OCI-M1 (cell line): Measurements from ENCODE around the gene DAAM1.

ENCODE experiments used
- DNase-seq: peaks from one replicate; lab custom pipeline; 2025; lab: John Stamatoyannopoulos, UW

DAAM1 gene

DNA sequence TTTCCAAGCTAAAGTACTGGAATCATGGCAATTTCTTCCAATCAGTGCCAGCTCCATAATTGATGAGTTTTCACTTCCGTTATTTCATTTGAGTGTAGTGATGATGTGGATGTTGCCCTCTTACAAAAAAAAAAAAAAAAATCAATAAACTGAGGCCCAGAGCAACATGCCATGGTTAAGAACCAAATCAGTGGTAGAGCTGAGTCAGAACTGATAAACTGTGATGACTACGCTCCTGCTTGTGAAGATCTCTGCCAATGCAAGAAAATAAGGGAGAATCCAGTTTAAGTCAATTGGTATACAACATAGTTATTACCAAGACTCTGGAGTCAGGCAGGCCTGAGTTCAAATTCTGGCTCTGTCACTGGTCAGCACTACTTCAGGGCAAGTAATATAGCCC lies 174.0 kb downstream of the DAAM1 start:
- DNase-seq, result no peak

DNA sequence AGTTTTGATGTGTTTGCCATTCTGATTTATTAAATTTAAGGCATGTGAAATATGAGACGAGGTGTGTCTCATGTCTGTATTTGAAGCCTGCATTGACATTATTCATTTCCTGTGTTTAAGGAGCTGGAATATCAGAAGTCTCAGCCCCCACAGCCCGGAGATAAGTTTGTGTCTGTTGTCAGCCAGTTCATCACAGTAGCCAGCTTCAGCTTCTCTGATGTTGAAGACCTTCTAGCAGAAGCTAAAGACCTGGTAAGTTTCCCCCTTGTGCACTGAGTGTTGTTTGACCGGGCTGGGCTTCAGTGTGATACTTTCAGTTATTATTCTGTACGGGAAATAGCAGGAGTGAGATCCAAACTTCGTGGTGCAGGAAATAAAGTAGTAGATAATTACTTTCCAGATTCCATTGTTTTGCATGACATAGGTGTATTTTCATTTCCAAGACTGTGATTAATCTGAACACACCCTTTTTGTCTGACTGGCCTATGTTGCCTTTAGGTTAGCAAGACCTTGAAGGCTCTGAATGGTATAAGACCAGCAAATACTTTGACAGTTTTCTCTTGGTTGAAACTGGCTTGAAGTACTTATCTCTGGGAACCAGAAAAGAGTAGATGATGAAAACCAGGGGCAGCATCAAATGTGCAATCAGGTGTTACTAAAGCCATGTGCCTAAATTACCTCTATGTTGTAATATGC lies 175.2 kb downstream of the DAAM1 start:
- no peak for DNase-seq

DNA sequence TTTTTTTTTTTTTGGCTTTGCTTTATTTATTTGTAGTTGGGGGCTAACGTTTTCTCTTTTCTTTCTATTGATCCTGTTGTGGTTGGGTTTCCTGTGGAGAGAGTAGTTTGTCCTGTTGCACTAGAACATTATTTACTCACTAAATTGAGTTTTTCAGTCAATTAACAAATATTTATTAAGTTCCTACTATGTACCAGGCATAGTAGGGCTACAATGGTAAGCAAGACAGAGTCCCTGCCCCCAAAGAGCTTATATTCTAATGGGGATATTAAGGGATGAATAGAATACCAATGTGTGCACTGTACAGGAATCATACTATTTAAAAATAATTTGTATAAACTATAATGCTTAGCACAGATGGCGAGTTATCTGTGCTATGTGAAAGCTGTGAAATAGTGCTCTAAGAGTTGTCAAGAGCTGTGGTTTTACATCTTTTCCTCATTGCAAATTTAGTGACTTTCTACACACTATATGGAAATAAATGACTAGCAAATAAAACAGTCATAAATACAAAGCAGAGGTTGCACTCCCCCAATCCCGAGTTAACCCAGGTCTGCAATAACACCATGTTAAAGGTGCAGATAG lies 181.8 kb downstream of the DAAM1 start:
- no peak for DNase-seq

DNA sequence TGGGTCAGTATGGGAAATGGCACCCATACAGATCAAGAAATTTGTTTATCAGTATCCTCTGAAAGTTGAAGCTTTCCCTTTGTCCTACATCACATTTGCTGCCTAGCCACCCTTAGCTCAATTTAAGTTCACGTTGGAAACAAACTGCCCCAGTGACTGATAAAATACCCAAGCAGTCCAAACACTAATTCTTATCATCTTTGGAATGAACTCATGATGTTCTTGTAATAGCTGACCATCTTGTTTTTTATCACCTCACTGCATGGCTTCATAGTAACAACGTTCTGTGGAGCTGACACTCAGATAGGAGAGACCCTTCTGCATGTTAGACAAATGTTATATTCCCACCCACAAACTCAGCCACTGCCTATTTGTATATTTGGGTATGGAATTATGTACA lies 183.3 kb downstream of the DAAM1 start:
- DNase-seq, result peak; percentile 10

DNA sequence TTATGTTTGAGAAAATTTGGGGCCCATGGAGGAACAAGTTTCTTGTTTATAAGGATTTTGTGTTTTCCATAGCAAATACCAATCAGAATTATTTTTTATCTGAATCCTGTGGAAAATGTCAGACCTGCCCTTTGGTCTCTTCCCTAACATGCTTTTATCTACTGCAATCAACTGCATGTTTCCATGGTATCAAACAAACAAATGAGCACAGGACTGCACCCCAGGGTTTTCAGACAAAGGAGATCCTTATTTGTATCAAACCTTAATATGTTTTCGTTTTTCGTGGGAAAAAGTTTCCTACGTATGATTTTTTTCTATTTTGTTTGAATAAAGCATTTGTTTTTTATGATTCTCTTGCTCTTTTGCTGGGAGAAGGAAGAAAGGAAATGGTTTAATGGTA lies 185.6 kb downstream of the DAAM1 start:
- DNase-seq, result no peak

DNA sequence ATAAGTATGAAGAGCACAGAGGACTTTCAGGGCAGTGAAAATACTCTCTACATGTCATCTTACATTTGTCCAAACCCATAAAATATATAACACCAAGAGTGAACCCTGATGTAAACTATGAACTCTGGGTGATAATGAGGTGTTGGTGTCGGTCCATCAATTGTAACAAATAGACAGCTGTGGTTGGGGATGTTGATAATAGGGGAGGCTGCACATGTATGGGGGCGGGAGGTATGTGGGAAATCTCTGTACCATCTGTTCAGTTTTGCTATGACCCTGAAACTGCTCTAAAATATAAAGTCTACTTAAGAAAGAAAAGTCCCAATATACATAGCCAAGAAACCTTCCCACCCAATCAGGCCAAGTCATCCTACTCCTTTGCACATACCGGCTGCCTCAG lies 188.2 kb downstream of the DAAM1 start:
- DNase-seq, result no peak

DNA sequence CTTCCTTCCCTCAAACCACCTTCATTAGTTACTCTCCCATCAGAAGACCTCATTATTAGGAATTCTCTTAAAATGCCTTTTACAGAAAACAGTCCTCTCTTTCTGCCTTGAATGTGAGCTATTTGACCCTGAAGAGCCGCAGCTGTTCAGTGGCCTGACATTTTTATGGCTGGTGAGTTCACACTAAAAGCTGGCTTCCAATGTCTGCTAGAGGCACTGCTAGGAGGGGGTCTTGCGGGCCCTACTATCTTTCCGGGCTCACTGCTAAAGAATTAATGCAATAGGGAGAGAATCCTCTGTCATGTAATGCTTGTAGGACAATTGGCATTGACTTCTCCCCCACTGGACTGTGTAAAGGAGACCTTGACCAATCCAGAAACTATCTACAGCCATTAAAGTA lies 189.0 kb downstream of the DAAM1 start:
- no peak for DNase-seq

DNA sequence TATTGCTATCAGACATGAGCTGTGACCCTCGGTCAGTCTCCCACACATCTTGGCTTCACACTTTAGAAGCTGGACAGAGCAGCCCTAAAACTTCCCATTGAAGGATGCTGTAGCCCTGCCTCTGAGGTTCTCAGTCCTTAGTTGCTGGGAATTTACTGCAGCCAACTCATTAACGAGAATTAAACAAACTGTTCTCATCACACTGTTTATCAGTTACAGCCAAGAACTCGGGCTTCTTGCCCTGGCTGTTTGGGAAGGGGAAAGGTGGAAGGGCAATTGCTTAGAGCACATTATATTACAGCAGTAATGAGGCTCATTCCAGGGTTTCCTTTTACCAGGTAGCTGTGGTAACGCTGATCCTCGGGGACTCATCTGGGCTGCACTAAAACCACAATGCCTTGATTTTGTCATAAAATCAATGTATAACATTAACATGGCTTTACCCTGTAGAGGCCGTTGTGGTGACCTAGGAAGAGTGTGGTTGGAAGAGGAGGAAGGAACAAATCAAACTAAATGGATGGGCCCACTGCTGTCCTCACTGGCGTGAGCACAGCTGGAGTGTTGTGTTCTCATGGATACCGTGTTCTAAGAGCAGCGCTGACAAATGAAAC lies 189.6 kb downstream of the DAAM1 start:
- no peak for DNase-seq

DNA sequence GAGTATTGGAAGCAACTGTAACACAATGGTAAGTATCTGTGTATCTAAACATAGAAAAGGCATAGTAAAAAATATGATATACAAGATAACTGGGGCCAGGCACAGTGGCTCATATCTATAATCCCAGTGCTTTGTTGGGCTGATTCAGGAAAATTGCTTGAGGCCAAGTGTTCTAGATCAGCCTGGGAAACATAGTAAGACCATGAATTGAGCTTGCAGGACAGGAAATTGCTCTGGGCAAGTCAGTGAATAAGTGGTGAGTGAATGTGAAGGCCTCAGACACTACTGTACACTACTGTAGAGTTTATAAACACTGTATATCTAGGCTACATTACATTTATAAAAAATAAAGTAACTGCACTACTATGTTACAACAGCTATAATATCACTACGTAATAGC lies 201.5 kb downstream of the DAAM1 start:
- no peak for DNase-seq

DNA sequence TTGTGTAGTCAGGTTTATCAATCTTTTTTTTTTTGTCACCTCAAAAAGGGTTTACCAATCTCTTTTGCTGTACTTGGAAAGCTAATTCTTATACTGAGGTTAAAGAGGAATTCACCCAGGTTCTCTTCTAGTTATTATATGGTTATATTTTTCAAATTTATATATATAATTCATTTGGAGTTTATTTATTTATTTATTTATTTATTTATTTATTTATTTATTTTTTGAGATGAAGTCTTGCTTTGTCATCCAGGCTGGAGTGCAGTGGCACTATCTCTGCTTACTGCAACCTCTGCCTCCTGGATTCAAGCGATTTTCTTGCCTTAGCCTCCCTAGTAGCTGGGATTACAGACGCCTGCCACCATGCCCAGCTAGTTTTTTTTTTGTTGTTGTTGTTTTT lies 202.9 kb downstream of the DAAM1 start:
- no peak for DNase-seq

DNA sequence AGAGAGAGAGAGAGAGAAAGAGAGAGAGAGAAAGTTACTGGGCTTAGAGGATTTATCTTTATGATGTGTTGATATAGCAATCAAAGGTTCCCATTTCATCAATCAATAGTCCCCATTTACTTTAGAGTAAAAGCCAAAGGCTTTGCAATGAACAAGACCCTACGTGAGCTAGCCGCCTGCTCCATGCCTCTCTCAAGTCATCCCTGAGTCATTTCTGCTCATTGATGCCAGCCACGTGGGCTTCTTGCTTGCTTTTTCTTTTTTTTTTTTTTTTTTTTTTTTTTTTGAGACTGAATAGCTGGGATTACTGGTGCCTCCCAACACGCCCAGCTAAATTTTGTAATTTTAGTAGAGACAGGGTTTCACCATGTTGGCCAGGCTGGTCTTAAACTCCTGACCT lies 205.8 kb downstream of the DAAM1 start:
- no peak for DNase-seq

DNA sequence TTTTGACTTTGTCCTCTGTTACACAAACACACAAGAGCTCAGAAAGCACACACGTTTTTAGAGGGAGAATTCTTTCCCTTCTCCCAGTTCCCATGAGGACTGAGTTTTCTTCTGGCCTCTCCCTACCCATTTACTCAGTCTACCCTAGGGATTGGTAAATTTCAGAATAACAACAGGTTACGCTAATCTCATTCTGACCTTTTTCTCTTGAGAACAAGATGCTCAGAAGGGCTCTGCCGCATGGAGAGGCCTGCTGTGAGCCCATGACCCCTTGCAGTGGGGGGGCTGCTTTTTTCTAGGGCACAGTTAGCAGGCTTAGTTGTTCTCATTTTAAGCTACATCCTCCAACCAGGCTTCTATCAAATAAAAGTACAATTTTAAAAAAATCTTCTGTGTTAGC lies 207.2 kb downstream of the DAAM1 start:
- no peak for DNase-seq

DNA sequence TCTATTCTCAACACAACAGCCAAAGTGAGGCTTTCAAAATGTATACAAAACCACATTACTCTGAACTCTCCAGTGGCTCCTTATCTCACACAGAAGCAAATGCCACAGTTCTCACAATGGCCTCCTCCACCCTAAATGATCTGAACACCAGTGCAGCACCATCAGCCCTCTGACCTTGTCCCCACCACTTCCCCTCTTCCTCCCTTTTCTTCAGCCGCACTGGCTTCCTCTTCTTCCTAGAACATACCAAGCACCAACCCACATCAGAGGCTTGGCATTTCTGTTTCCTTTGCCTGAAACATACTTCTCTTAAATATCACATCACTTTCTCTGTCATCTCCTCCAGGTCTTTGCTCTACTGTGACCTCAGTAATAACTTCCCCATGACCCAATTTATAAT lies 210.4 kb downstream of the DAAM1 start:
- peak; percentile 92 for DNase-seq

DNA sequence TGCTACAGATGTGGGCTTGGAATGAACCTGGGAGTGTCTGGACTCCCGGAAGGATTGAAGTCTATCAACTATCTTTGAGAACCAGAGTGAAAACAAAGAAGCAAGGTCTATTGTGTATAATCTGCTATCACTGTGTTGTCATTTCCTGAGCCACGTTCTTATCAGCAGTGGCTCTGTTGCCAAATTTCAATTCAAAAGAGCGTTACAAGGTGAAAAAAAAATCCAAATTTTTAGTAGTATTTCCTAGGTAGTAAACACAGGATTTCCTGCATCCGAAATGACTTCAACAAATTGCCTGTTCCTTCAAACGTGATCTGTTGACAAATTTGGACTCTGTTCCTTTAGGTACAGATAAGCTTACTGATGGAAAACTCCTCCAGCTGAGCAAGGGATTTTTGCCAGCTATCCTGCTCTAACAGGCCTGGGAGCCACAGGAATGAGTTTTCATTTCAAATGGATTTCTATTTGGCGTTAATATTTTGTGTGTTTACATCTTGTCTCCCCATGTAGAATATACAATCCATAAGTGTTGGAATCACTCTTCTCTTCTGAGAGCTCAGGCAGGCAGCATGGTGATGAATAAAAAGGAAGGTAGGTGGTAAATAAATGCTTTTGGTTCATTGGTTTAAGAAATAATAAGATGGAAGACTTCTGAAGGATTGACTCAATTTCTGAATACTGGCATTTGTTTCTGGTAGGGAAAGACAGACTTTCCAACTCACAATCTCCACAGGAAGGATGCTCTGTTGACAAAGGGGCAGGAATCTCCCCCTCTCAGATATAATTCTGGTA lies 218.2 kb downstream of the DAAM1 start:
- peak; percentile 9 for DNase-seq

DNA sequence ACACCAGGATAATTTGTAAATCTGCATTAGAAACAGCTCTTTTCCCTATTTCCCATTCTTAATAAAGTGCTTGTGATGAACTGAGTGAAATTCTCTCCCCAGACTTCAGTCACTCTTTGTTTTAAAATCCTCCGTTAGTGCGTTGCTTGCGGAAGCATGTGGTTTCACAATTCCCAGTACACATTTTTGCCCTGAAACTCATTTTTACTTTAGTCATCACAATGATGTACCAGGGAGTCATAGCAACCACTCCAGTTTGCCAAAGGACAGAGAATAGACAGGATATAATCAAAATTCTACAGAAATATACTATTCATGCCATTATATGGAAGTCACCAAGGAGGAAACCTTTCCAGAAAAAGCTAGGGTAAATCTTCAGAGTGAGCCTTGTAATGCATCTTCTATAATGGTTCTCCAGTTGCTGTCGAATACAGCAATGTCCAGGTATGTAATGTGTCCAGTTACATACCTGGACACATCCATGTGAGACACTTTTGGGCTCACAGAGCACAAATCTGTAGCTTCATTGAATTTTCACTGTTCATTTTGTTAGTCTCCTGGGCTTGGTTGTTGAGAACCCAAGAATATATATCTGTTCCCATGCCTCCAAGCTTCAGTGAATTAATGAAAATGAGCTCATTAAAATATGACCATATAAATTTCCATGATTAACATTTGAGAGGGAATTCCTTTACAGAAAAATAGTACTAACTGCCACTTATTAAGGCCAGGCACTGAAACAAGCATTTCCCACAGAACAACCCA lies 219.0 kb downstream of the DAAM1 start:
- DNase-seq, result no peak

DNA sequence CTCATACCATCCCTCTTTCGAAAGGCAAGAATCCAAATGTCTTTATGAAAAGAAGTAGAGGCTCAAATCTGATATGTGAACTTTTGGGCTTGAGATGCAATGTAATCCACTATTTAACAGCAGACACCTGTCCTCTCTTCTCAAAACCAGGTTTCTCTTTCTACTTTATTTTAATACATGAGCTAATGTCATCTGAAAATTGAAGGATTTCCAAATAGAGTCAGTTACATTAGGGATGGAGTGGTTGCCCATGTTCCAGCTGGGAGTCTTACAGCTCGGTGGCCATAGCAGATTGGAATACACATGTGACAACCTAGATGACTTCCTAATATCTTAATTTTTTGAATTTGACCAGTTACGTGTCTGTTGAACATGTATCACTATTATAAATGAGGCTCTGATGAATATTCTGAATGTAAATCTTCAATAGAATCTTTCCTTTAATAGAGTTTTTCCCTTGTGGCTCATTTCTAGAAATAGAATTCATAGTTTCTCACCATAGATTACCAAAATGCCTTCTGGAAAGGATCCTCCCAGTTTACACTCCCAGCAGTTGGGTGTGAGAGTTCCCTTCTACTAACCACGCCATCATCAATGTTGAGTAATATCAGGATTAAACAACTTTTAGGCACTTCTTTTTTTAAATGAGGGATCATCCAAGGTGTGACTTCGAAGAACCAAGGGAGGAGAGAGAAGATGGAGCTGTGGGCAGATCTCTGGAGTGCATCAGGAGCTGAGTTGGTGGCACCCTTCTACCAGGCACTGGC lies 227.6 kb downstream of the DAAM1 start:
- DNase-seq, result no peak

DNA sequence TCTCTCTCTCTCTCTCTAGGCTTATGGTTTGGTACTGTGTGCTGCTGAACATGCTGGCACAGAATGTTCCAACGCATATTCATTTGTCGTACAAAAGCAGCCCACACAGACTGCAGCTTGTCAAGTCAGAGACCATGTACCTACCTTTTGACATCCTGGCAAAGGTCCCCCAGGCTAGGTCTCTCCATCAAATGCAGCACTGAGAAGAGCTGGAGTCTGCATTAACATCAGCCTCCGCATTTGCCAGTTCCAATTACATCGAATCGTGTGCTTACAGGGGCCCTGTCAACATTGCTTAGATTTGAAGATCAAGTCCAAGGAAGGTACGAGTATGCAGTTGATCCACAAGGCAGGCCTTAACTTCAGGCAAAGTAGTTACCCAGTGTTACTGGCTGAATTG lies 228.8 kb downstream of the DAAM1 start:
- no peak for DNase-seq

DNA sequence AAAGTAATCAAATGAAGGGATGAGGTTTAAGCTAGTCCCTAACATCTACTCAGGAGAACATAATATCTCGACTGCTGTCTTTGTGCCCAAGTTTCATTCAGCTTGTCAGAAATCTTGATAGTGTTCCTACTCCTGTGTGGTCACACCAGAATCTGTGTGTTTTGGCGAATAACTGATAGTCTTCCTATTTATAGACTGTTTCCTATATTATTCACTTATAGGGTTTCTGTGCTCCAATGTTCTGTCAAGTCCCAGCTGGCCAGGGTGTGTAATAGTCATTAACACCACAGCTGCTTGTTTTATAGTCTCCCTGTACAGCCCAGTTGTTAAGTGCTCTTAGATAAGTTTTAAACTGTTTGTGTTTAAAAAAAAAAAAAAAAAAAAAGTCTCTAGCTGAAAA lies 230.8 kb downstream of the DAAM1 start:
- no peak for DNase-seq
